HG03571 (cell line): Measurements from ENCODE around the gene PTGES3.

Experiments
- ATAC-seq: cut with Tn5 transposase; IDR thresholded peaks from one replicate; pipeline ENCODE4 v1.9.1; 2021; ENCODE audit not compliant: unreplicated experiment

PTGES3 gene

GRCh38 chr12:56629459-56630179 lies 58.5 kb downstream of the PTGES3 start:
- no peak for ATAC-seq

DNA sequence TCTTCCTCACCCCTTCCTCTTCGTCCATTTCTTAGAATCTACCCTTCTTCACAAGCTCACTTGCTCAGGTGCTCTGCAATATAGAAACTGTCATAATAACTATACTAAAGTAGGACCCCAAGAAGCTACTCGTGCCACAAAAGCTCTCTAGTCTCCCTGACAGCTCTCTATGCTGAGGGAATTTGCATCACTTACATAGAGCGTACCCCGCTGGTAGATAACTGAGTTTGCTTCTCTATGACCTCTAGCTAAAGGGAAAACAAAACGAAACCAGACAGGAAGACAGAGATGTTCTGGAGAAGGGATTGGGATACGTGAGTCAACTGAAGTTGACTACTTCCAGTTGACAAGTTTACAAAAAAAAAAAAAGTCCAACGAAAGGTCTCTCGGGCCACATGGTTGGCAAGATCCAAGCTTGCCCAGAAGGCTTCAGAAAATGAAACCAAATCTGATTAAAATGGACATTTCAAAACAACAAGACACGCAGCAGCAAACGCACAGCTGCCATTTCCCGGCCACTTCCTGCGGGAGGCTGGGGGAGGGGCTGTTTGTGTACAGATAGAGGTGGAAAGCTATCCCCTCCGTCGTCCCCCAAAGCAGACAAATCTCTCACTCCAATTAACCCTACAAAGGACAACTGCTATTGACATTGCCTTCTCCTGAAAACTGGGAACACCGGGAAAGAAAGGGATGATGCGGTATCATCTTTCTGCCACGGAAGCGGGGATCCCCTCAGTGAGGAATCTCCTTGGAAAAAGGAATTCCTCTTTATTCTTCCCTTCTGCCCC lies 59.2 kb downstream of the PTGES3 start:
- no peak for ATAC-seq

DNA sequence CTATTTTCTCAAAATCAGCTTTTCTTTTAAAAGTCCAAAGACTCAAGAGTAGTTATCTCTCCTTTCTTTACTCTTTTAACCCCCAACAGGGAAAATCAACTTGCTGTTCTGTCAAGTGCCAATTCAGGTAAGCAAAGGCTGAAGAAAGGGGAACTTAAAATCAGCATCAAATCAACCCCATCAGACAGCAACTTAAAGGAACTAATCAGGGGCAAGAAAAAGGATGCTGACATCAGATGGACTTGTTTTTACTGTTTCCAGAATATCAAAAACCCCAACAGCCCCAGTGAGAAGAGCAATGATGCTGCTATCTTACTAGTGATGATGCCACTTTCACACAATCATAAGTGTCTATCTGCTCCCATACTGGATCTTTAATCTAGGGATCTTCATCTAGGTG lies 61.4 kb downstream of the PTGES3 start:
- ATAC-seq, result no peak

DNA sequence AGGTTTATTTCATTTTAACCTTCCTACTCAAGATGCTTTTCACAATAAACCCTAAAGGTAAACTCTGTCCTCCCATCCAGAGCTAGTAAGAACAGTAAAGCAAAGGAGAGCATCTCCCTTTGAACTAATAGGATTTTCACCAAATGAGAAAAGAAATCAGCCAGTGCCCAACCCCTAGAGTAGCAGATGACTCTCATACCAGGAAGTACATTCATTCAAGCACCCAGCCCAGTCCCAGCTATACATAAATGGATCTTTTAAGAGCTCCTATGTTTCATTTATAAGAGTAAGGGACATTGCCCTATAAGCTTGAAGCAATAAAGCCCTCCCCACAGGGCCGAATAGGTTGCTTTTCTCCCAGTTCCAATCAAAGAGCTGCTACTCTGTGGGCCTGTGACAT lies 65.5 kb downstream of the PTGES3 start:
- no peak for ATAC-seq

- ATAC-seq, result no peak
Measured at GRCh38 chr12:56616925-56617324, 71.2 kb downstream of the PTGES3 start.

GRCh38 chr12:56616244-56616643 lies 71.8 kb downstream of the PTGES3 start:
- ATAC-seq, result no peak

GRCh38 chr12:56614627-56615026 lies 73.5 kb downstream of the PTGES3 start:
- ATAC-seq, result no peak
